Activated CD4-positive, alpha-beta T cell treated with anti-CD3 and anti-CD28 coated beads, Interleukin-2, amount 50 U/mL, for 4 hours (primary cell): Measurements from ENCODE around the gene OPCML.

Experiments
- DNase-seq, 2 experiments: peaks; one replicate each; pipeline ENCODE4 v3.0.0-alpha.2; 2020

The OPCML gene

DNA sequence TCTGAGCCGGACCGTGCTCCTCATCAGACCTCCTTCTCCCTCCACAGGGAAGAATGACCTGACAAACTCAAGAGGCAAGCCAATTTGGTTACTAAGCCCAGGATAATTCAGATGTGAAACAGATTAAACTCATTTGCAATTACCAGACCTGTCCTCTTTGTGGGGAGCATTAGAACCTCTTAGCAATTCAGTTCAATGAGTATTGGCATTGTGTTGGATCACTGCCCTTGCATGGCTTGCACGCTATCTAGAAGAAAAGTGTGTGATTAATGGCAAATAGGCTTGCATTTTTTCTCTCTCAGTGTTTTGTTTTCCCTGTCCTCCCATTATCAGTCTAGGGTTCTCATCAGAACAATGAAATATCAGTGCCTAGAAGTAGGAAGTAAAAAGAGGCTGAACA is 365.6 kb downstream of the OPCML start:
- no peak for DNase-seq

DNA sequence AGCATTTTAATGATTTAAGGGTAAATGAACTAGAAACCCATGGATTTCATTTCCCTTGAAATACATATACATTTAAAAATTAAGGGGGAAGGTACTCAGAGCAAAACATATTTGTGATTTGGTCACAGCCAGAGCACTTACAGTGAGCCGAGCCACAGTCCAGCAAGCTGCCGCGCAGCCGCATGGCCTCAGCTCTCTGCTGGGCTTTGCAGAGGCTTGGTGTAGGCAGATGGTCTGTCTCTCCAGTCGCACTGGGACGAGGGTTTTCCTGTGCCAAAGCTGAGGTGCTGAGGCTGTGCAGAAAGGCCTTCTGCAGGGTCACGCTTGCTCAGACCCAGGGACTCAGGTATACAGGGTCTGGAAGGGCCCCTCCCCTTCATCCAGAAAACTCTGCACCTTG is 367.3 kb downstream of the OPCML start:
- DNase-seq = no peak

GRCh38 chr11:133163463-133164419 is 368.6 kb downstream of the OPCML start:
- no peak for DNase-seq

DNA sequence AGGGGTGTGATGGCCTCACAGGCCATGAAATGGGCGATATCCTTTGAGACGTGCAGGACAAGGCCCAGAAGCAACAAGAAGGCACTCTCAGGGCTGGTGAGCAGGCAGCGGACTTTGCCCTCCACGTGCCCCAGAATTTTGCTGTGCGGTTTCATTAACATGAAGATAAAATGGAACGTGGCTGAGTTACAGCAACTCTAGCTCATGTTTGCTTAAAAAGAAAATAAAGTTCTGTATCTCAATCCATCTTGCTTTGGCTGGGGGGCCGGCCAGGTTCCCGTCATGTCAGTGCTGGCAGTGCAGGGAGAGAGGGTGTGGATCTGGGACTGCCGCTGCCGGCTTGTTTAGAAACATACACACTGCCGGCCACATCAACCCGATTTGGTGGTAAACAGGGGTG is 370.1 kb downstream of the OPCML start:
- DNase-seq = no peak

DNA sequence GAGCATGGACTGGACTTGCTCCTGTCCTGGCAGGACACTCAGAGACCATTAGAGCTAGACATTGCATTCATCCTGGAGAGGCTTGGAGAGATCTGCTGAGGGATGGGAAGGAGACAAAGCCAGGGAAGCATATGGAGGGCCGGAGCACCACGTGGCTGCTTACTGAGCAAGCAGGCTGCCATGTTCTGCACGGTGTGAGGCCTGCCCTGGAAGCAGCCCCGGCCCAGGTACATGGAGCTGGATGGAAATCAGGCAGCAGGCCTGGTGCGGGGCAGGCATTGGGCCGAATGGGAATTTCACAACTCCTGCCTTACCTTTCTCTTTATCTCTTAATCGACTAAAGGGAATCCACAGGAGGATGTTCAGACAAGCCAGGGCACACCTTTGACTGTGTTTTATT is 371.5 kb downstream of the OPCML start:
- DNase-seq = no peak

DNA sequence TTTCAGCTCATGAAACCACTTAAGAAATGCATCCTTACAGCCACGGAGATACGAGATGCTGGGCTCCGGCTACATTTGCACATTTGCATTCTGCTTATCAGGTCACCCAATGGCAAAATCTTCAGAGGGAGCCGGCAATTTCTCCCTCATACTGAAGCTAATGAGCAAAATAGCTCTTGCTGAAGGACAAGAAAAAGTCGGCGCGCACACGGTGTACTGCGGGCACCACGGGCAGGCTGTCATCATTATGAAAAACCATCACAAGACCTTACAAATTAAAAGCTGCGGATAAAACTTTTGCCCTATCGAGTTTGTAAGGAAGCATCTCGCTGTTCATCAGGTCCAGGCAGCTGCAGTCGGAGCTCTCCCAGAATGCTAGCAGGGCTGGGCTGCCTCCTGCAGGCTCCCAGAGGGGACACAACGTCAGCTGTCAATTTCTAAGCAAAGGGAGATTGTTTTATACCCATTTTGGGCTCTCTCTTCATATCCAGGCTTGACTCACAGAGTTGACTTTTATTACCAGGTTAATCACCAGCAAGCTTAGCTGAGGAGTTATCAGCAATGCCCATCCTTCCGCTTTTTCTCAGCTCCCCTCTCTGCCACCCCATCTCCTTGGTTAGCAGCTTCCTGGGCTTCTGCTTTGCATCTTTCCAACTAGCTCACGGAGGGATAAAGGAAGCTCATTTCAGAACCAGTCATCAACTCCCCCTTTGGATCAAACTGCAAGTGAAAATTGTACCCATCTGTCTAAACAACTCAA is 375.1 kb downstream of the OPCML start:
- no peak for DNase-seq

DNA sequence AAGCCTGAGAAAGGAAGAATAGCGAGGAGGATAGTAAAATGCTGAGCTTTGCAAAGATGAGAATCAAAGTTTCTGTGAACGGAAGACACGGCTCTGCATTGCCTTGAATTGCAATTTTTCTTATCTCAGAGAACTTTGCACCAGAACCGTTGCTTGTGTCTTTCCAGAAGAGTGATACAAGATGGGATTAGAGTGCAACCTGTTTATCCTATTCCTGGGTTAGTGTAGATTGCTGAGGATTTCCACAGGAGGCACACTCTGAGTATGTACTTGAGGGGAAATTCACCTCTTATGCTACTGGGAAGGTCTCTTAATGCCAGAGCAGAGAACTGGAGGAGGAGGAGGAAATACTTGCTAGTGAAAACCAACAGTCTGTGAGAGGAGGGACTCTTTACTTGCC is 377.5 kb downstream of the OPCML start:
- DNase-seq = no peak

DNA sequence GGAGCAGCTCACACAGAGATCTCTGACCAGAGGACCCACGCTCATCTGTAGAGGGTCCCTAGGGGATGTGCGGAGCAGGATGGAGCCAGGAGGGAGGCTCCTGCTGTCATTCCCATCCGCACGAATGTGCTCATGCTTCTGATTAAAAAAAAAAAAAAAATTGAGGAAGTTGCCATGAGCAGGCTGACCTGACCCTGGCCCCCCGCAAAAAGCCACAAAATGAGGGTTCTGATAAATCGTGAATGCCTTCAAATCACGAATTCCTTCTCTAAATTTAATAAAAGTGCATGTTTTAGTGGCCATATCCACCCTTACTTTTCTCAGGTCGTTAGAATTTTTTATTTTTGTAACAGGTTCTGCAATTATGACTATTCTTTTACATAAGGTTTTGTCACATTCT is 378.2 kb downstream of the OPCML start:
- DNase-seq = no peak

DNA sequence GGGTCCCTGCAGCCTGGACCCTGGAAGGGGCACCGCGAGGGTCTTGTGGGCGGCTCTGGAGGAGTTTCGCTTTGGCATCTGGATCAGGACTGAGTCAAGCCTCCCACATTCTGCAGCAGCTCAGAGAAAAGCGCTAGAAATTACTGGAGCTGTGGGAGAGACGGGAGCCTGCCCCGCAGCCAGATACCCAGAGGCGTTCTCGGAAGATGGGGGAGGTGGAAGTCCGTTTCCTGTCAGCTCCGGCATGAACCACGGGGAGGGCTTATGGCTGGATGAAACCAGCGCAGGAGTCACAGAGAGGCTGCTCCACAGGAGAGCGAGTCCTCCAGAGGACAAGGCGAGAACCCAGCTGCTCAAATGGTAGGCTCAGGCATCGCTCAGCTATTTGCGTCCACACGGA is 379.3 kb downstream of the OPCML start:
- DNase-seq = no peak

DNA sequence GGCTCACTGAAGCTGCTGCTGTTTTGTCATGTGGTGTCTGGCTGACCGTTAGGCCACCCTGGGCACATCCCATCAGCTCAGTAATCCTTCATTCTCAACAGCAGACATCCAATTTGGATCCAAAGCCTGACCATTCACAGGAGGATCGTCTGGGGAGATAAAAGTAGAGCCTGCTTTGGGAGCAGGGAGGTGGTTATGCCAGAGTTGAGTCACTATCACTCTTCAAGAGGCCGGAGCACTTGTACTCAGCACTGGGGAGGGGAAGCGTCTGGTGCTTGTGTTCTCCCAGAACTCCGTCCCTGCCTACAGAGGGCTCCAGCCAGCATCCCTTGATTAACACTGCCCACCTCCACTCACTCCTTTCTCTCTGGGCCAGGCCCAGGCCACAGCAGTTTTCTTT is 382.6 kb downstream of the OPCML start:
- DNase-seq = no peak

- DNase-seq = no peak
These were observed 384.7 kb downstream of the OPCML start for GRCh38 chr11:133147625-133148024.

DNA sequence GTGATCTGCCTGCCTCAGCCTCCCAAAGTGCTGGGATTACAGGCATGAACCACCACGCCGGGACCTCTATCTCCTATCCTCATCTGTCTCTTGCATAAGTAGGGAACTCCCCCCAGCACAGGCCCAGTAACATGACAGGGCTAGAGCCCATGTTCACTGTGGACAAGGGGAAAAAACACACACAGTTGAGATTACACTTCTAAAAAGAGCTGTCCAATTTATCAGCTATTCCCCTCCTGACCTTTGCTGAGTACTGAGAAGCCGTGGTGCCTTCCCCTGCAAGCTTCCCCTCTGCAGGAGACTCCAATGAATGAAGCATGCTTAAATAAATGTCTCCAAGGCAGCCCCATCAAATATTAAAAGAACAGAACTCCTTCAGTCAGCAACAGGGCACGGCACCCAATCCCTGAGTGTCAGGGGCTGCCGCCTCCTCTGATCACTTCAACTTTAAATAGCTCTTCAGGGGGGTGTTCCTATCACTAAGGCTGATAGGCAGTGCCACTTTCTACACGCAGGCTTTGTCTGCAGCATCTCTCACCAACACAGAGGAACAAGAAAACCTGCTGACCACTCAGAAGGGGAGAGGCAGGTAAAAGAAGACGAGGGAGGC is 385.5 kb downstream of the OPCML start:
- no peak for DNase-seq

DNA sequence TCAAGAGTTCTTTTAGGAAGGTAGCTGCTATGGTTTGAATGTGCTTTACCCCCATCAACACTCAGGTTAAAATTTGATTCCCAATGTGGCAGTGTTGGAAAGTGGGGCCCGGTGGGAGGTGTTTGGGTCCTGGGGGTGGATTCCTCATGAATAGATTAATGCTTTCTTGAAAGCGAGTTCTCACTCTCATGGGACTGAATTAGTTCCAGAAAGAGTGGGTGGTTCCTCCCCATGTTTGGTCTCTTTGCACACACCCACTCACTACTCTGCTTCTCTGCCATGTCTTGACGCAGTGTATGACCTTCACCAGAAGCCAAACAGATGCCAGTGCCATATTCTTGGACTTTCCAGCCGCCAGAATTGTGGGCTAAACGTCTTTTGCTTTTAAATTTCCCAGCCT is 394.4 kb downstream of the OPCML start:
- no peak for DNase-seq

DNA sequence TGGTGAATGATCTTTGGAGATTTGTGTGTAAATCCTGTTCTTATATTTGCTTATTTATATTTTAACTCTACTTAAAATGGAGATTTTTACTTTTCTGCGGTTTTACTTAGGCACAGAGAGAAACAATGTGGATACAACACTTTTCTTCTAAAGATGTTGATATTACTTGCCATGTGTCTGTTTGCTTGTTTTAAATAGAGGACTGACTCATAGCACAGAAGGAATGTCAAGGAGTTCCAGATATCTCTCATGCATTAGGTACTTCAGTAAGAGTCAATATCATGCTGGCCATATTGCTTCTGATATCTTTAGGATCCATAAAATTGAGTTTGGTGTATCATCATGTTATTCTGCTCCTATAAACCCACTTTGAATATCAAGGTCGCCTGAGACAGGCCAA is 395.0 kb downstream of the OPCML start:
- DNase-seq = no peak

GRCh38 chr11:133136376-133136775 is 395.9 kb downstream of the OPCML start:
- DNase-seq = no peak

DNA sequence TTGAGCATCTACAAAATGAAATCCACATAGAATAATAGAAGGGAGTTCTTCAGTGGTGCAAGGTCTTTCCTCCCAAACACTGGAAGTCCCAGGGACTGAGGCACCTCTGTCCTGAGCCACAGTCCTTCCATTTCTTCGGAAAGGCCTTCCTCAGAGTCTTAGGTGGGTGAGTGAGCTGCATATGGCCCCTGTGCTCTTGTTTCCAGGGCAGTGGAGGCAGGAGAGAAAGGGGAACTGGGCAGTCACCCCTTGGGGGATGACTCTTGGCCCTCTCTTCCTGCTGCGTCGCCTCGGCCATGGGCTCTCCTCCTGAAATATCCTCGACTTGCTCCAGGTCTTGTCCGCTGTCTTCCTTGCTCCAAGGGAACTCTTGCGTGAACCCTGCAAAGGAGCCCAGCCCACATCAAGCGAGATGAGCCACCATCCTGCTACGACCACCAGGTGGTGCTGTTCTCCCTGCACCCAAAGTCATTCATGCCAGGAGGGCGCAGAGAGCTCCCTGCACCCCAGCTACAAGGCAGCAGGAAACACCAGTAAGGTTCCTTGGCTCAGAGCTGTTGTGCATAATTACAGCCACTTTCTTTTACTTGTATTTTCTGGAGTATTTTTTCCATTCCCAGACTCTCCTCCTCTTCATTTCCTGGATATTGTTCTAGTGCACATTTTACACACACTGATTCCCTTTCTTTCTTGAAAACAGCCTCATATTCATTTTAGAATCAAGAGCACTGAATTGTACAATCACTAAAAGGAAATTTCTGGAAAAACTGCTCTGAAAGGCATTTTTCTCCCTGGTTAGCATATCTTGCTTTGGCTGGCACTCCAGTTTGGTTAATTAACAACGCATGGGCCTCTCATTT is 397.8 kb downstream of the OPCML start:
- peak in 1 of 2 experiments; percentile 9 for DNase-seq

GRCh38 chr11:133133606-133134005 is 398.7 kb downstream of the OPCML start:
- no peak for DNase-seq

- DNase-seq = no peak
These were observed 399.3 kb downstream of the OPCML start for GRCh38 chr11:133133050-133133449.

DNA sequence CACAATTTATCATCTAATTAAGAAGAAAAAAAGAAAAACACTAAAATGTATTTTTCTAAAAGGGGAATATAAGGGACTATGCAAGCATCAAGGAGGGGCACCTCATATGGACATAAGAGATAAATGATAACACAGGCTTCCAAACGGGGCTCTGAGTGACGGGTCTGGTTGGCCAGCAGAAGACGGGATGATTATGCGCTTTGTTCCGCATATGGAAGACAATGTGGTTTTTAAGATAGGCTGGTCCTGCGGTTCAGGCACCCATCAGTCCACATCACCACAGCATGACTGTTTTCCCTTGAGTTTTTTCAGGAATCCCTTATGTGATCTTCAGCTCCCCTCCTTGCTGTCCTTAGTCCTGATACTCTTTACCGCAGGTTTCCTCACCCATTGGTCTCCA is 404.6 kb downstream of the OPCML start:
- no peak for DNase-seq

DNA sequence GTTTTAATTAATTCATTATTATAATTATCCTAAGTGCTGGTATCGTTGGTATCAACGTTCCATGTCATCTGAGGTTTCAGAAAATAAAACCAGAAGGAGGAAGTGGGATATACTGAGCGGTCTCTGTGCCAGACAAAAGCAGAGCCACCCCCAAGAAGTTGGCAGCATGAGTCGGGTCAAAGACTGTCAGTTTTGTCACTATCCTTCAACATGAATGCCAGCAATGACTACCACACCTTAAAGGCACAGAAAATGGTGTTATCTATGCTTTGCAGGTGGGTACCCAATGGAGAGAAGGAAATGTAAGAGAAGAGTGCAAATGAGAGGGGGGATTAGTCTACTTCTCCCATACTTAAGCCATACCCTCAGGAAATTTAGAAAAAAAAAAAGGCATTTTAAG is 408.5 kb downstream of the OPCML start:
- DNase-seq = no peak

DNA sequence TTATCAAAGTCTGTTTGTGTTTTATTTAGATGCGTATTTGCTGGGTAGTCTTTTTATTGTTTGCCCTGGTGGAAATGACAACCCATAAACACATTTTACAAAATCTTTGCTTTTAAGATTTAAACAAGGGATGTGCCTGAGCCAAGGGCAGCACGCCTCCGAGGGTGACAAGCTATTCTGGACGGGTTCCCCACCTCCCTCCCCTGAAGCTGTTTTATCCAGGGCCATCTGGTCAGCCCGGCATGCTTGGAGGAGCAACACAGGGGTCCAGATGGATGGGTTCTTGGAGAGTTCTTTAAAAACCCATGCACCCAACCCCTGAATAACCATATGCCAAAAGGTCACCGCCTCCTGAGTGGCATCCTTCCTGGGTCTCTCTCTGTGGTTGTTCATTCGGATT is 408.9 kb downstream of the OPCML start:
- DNase-seq = no peak

DNA sequence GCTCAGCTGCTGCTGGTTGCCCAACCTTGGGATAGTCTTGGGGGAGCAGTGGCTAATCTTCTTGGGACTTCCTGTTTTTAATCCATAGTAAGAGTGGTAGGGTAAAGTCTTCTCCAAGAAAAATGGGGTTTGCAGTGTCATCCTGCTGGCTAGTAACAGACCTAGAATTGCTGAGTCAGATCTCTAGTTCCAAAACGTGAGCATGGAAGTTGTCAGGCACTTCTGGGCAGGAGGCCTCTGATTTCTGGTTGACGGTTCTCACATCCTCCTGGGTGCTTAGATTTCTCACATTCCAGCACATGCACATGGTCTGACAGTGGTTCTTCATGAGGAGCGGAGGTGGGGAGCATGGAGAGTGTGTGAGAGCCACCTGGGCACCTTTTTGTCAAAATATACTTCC is 410.0 kb downstream of the OPCML start:
- no peak for DNase-seq
